K562 (cell line): Measurements from ENCODE around the gene HEXD.

Experiments used
- TF ChIP-seq, protein P1 (sequence below): fragments of 250-450 bp; sonication (Bioruptor Pico); IDR thresholded peaks from 2 replicates; pipeline ENCODE4 v1.4.0; 2020; ENCODE audit warnings: mild to moderate bottlenecking, moderate library complexity
- TF ChIP-seq, protein P2 (sequence below): sonication (generic); formaldehyde crosslinking; IDR thresholded peaks from 2 replicates; pipeline ENCODE4 v1.8.0; 2023; ENCODE audit warnings: mild to moderate bottlenecking, missing genetic modification reagents

DNA sequence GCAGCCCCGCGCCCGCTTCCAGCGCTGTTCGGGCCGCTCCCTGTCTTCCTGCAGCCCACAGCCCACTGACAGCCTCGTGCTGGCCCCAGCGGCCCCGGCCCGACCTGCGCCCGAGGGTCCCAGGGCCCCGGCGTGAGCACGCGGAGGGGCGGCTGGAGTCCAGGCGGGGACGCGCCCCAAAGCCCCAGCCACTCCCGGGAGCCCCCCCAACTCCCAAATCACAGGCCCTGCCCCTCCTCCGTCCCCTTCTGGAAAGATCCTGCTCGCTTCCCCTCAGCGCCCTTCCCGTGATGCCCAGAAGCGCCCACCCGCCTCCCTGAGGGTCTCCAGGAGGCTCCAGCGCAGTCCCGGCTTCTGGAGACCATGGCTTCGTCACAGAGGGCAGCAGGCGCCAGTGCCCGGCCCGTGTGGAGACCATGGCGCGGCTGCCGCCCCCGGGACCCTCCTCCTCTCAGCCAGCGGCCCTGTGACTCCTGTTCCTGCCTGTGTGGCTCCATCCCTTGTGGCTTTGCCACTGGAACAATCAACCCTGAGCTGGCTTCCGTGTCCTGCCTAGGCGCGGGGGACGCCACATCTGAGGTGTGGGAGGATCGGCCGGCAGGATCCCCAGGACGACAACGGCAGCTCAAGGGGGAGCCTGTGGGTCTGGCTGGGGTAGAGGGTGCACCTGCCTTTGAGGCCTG lies 42.6 kb upstream of the HEXD start:
- TF ChIP-seq, protein P1, sequence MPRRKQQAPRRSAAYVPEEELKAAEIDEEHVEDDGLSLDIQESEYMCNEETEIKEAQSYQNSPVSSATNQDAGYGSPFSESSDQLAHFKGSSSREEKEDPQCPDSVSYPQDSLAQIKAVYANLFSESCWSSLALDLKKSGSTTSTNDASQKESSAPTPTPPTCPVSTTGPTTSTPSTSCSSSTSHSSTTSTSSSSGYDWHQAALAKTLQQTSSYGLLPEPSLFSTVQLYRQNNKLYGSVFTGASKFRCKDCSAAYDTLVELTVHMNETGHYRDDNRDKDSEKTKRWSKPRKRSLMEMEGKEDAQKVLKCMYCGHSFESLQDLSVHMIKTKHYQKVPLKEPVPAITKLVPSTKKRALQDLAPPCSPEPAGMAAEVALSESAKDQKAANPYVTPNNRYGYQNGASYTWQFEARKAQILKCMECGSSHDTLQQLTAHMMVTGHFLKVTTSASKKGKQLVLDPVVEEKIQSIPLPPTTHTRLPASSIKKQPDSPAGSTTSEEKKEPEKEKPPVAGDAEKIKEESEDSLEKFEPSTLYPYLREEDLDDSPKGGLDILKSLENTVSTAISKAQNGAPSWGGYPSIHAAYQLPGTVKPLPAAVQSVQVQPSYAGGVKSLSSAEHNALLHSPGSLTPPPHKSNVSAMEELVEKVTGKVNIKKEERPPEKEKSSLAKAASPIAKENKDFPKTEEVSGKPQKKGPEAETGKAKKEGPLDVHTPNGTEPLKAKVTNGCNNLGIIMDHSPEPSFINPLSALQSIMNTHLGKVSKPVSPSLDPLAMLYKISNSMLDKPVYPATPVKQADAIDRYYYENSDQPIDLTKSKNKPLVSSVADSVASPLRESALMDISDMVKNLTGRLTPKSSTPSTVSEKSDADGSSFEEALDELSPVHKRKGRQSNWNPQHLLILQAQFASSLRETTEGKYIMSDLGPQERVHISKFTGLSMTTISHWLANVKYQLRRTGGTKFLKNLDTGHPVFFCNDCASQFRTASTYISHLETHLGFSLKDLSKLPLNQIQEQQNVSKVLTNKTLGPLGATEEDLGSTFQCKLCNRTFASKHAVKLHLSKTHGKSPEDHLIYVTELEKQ (CRISPR knock-in tag): no peak
- TF ChIP-seq, protein P2, sequence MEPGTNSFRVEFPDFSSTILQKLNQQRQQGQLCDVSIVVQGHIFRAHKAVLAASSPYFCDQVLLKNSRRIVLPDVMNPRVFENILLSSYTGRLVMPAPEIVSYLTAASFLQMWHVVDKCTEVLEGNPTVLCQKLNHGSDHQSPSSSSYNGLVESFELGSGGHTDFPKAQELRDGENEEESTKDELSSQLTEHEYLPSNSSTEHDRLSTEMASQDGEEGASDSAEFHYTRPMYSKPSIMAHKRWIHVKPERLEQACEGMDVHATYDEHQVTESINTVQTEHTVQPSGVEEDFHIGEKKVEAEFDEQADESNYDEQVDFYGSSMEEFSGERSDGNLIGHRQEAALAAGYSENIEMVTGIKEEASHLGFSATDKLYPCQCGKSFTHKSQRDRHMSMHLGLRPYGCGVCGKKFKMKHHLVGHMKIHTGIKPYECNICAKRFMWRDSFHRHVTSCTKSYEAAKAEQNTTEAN: no peak
